ENCODE results near the gene PIEZO1. TPM values are rescaled to one million over a fixed set of nuclear protein-coding genes. Genes with fewer than 3 reads are reported as not detected.

PIEZO1 gene
- total and polyA plus RNA-seq, 10 donors: 145 to 385 (median 201) TPM

DNA sequence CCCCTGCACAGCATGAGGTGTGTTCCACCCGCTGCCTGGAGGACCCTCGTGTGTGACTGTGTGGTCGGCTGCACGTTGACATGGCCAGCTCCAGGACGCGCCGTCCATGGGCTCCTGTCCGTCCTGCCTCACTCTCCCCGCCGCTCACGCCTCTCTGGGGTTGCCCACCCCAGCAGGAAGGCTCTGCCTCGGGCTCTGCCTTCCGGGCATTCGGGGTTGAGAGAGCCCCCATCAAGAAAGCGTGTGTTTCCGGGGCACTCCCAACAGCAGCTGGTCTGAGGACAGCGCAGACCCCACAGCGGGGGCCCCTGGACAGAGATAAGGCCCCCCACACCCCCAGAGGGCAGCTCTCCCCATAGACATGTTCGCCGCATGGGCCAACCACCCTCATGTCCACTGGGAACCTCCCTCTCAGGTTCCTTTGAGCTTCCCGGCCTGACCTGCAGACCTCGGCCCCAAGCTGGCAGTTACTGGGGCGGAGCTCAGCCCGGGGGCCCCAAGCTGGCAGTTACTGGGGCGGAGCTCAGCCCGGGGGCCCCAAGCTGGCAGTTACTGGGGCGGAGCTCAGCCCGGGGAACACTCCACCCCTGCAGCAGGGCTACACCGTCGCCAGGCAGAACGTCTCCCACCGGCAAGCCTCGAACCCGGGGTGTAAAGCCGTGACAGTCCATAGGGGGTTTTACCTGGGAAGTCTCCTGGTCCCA lies 8.4 kb upstream of the PIEZO1 start:
- peak; percentile 78 for DNase-seq
- intact Hi-C loops (cut with DNase I; ENCODE audit: low total_unique reads): no loop called here
- Histone ChIP-seq H3K4me3 (no peak overlapping the region), H3K36me3 (no peaks in the 10 kb centered on the region), H3K27ac (peak overlapping the region in 4 of 8 donors; percentile 7 to 73 (median 46)), H3K27me3 (replicated peaks in 1 of 7) (peaks cover 0 to 10% (median 0%) of the 10 kb centered on the region in 7 donors), H3K4me1 (peaks cover 20 to 66% (median 58%) of the 10 kb centered on the region in 6 donors), H3K9me3 (no peaks in the 10 kb centered on the region)
- TF ChIP-seq POLR2A (IDR thresholded peaks at IDR 0.05): no peak
- TF ChIP-seq, protein P1, sequence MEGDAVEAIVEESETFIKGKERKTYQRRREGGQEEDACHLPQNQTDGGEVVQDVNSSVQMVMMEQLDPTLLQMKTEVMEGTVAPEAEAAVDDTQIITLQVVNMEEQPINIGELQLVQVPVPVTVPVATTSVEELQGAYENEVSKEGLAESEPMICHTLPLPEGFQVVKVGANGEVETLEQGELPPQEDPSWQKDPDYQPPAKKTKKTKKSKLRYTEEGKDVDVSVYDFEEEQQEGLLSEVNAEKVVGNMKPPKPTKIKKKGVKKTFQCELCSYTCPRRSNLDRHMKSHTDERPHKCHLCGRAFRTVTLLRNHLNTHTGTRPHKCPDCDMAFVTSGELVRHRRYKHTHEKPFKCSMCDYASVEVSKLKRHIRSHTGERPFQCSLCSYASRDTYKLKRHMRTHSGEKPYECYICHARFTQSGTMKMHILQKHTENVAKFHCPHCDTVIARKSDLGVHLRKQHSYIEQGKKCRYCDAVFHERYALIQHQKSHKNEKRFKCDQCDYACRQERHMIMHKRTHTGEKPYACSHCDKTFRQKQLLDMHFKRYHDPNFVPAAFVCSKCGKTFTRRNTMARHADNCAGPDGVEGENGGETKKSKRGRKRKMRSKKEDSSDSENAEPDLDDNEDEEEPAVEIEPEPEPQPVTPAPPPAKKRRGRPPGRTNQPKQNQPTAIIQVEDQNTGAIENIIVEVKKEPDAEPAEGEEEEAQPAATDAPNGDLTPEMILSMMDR (IDR thresholded peaks at IDR 0.05 in 8 of 11, conservative IDR thresholded peaks at IDR 0.05 in 3 of 11): no peak
- no peak for TF ChIP-seq POLR2AphosphoS5 (IDR thresholded peaks at IDR 0.05)
- 30 to 40% (median 31%) methylated on average over 22 to 35 of the region's 35 CpGs for WGBS, 5 donors

DNA sequence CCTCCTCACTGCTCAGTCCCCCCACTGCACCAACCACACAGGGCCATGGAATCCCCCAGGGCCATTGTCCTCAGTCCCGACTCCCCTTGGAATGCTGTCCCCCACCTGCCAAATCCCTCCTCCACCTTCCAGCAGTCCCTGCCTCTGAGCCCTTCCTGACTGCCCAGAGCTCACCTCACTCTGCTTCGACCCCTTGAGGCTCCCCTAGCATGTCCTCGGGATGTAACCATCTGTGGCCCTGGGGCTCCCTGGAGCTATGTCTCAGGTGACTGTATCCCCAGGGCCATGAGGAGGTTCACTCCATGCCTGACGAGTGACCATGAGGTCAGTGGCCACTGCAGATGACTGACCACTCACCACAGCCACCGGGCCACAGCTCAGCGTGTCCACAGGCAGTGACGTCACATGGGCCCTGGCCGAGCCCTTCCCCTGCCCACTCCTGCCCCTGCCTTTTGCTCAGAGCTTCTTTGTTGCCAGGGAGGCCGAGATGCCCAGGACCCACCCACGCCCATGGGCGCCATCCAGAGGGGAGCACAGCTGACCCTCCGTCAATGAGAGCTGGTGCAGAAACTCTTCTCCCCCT lies 7.7 kb upstream of the PIEZO1 start:
- H3K4me3 ChIP-seq: no peak overlapping the region
- no peaks in the 10 kb centered on the region for H3K9me3 ChIP-seq
- TF ChIP-seq POLR2AphosphoS5 (IDR thresholded peaks at IDR 0.05) (no peak), POLR2A (IDR thresholded peaks at IDR 0.05) (no peak)
- TF ChIP-seq, protein P1 (IDR thresholded peaks at IDR 0.05 in 8 of 11, conservative IDR thresholded peaks at IDR 0.05 in 3 of 11): no peak
- H3K27ac ChIP-seq: peak overlapping the region in 4 of 8 donors; percentile 25 to 91 (median 70)
- intact Hi-C loops (cut with DNase I; ENCODE audit: low total_unique reads): no loop called here
- peaks cover 0 to 10% (median 0%) of the 10 kb centered on the region in 7 donors for H3K27me3 ChIP-seq (replicated peaks in 1 of 7)
- peak; percentile 80 for DNase-seq
- peaks cover 20 to 66% (median 58%) of the 10 kb centered on the region in 6 donors for H3K4me1 ChIP-seq
- no peaks in the 10 kb centered on the region for H3K36me3 ChIP-seq
- 69 to 86% (median 82%) methylated on average over 12 of the region's 12 CpGs for WGBS, 5 donors

DNA sequence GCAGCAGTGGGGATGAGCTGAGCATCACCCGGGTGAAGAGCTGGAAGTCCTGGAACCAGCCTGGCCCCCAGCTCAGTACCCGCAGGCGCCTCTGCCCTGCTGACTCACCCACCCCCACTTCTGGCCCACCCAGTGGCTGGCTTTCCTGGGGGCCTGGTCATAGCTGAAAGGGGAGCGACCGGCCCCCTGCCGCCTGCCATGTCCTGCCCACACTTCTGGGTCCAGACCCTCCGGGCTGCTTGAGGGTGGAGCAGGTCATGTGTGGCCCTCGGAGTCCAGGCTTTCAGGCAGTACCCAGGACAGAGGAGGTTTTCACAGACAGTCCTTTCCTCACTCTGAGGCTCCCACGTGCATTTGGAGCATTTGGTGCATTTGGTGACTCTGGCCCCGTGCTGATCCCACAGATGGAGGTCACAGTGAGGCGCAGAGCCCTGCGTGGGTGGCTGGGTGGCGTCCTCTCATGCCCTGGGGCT lies 7.1 kb upstream of the PIEZO1 start:
- Histone ChIP-seq H3K4me1 (peaks cover 20 to 66% (median 58%) of the 10 kb centered on the region in 6 donors), H3K27ac (peak overlapping the region in 5 of 8 donors; percentile 57 to 91 (median 67)), H3K4me3 (no peak overlapping the region), H3K9me3 (no peaks in the 10 kb centered on the region), H3K27me3 (replicated peaks in 1 of 7) (peaks cover 0 to 10% (median 0%) of the 10 kb centered on the region in 7 donors), H3K36me3 (no peaks in the 10 kb centered on the region)
- WGBS, 5 donors: 48 to 64% (median 56%) methylated on average over 12 to 13 of the region's 13 CpGs
- intact Hi-C loops (cut with DNase I; ENCODE audit: low total_unique reads): no loop called here
- peak; percentile 80 for DNase-seq
- TF ChIP-seq POLR2AphosphoS5 (IDR thresholded peaks at IDR 0.05) (no peak), POLR2A (IDR thresholded peaks at IDR 0.05) (no peak)
- TF ChIP-seq, protein P1 (IDR thresholded peaks at IDR 0.05 in 8 of 11, conservative IDR thresholded peaks at IDR 0.05 in 3 of 11): no peak
